Astrocyte of the cerebellum (primary cell): ENCODE results near the gene ZNF350.
A peak's percentile ranks its signal among the peaks of the same experiment; 100 is the strongest.
"Not testable (repeated sequence)": the region's sequence is repeated elsewhere in the genome, so short reads cannot be mapped to it uniquely, and the experiment has no call there.

Experiments used
- DNase-seq: peaks from one replicate; pipeline ENCODE4 v3.0.0-alpha.2; 2011; ENCODE audit warnings: low read depth
- H3K4me3 ChIP-seq: 2 replicates; pipeline ENCODE4 v1.5.1; 2011; ENCODE audit warnings: mild to moderate bottlenecking, low read depth, low read length, moderate library complexity
- in situ Hi-C: cut with HindIII; loops from 2 replicates; pipeline ENCODE4 v1.10.0; 2017; ENCODE audit warnings: low sequenced_read_pairs
- TF ChIP-seq, protein P1 (sequence below): IDR thresholded peaks from 2 replicates; pipeline ENCODE4 v1.5.1; 2012; ENCODE audit warnings: low read length, low read depth, moderate library complexity, mild to moderate bottlenecking; ENCODE audit errors: missing control alignments

ZNF350 gene

DNA sequence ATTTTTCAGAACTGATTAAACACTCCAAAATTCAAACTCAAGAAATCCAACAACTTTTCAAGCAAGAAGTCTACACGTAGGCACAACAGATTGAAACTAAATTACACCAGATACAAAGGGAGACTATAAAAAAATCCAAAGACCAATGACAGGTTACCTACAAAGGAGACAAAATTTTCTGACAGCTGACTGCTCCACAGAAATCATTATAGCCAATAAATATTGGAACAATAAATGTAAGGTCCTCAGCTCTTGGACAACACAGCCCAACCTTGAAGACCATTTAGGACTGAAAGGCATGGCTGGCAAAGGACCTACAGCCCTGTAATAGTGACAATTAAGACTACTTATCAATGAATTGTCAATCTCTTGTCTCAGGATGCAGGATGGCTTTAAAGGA, 15.9 kb downstream of the ZNF350 start:
- in situ Hi-C loops, result no loop called here
- TF ChIP-seq, protein P1, sequence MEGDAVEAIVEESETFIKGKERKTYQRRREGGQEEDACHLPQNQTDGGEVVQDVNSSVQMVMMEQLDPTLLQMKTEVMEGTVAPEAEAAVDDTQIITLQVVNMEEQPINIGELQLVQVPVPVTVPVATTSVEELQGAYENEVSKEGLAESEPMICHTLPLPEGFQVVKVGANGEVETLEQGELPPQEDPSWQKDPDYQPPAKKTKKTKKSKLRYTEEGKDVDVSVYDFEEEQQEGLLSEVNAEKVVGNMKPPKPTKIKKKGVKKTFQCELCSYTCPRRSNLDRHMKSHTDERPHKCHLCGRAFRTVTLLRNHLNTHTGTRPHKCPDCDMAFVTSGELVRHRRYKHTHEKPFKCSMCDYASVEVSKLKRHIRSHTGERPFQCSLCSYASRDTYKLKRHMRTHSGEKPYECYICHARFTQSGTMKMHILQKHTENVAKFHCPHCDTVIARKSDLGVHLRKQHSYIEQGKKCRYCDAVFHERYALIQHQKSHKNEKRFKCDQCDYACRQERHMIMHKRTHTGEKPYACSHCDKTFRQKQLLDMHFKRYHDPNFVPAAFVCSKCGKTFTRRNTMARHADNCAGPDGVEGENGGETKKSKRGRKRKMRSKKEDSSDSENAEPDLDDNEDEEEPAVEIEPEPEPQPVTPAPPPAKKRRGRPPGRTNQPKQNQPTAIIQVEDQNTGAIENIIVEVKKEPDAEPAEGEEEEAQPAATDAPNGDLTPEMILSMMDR, result no peak
- no peak overlapping the region for H3K4me3 ChIP-seq
- DNase-seq, result no peak

DNA sequence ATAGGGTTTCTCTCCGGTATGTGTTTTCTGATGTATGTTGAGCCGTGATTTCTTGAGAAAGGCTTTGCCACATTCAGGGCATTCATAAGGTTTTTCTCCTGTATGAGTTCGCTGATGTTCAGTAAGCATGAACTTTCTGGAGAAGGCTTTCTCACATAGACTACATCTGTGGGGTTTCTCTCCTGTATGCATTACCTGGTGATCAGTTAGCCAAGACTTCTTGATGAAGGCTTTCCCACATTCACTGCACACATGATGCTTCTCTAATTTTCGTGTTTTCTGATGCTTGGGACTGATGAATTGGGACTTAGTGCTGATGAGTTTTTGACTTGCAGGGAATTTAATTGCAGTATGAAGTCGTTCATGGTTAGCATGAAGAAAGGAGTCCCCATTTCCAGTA, 21.1 kb downstream of the ZNF350 start:
- H3K4me3 ChIP-seq, result no peak overlapping the region
- in situ Hi-C loops, result no loop called here
- TF ChIP-seq, protein P1, result no peak
- no peak for DNase-seq

DNA sequence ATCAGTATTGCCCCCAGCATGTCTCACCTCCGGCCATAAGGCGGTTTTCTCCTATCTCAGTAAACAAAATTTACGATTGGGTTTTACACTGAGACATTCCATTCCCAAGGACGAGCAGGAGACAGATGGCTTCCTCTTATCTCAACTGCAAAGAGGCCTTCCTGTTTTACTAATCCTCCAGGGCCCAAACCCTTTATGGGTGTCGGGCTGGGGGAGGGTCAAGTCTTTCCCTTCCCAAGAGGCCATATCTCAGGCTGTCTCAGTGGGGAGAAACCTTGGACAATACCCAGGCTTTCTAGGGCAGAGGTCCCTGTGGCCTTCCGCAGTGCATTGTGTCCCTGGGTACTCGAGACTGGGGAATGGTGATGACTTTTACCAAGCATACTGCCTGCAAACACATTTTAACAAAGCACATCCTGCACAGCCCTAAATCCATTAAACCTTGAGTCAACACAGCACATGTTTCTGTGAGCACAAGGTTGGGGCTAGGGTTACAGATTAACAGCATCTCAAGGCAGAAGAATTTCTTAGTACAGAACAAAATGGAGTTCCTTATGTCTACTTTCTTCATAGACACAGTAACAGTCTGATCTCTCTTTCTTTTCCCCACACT, 25.9 kb downstream of the ZNF350 start:
- DNase-seq, H3K4me3 ChIP-seq, in situ Hi-C loops: not testable (repeated sequence)

DNA sequence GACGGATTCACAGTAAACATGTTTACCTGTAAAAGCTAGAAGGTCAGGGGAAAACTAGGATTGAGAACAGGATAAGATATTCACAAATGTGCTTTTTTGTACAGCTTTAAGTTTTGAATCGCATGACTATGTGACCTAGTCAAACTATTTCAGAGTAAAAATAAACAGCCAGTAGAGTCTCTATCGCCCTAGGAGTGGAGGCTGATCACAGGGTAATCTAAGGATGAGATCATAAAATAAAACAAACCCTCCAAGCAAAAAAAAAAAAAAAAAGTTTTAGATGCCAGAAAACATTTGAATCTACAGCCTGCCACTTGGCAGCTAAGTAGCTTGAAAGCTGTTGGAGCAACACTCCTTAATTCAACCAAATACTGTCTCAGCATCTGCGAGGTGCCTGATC, 26.8 kb downstream of the ZNF350 start:
- TF ChIP-seq, protein P1, result no peak
- in situ Hi-C loops, result no loop called here
- no peak for DNase-seq
- no peak overlapping the region for H3K4me3 ChIP-seq

DNA sequence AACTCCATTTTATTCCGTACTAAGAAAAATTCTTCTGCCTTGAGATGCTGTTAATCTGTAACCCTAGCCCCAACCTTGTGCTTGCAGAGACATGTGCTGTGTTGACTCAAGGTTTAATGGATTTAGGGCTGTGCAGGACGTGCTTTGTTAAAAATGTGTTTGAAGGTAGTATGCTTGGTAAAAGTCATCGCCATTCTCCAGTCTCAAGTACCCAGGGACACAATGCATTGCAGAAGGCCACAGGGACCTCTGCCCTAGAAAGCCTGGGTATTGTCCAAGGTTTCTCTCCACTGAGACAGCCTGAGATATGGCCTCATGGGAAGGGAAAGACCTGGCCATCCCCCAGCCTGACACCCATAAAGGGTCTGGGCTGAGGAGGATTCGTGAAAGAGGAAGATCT, 28.8 kb downstream of the ZNF350 start:
- H3K4me3 ChIP-seq, DNase-seq, in situ Hi-C loops: not testable (repeated sequence)

DNA sequence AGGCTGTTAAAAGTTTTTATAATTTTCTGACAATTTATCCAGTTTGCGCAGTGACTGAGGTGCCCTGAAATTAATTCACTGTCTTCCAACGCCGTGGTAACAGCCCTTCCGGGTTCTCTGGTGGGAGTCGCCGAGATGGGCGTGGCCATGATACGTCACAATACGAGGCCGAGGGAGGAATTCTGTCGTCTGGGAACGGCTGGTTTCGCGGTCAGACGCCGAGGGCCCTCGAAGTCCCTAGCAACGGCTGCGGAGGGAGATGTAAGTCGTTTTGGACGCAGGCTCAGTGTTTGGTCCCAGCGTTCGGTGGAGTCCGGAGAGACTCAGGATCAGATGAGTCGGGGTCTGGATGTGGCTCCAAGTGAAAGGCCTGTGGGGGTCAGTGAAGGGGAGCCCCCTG, 37.7 kb downstream of the ZNF350 start:
- H3K4me3 ChIP-seq, result peak overlapping the region; percentile 21
- DNase-seq, result no peak
- TF ChIP-seq, protein P1, result no peak
- in situ Hi-C loops, result no loop called here

DNA sequence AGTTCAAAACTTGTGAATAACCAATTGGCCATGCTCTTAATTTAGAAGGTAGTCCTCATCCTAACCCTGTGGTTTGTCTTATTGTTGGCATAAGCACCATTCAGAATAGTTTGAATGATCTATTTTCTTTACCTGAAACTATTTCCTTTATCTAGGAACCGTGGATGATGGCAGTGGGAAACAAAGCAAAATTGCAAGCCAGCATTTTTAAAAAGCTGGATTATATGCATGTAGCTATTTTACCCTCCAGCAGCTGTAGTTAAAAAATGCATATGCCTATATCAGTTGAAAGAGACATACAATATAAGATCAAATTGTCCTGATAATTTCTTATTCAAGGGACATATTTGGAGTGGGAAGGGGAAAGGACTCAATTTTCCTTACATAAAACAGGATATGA, 40.0 kb downstream of the ZNF350 start:
- TF ChIP-seq, protein P1, result no peak
- in situ Hi-C loops, result no loop called here
- no peak for DNase-seq
- no peak overlapping the region for H3K4me3 ChIP-seq
